COLO668 (cell line): ENCODE results near the gene TBC1D2.
A peak's percentile ranks its signal among the peaks of the same experiment; 100 is the strongest.
"Not testable (repeated sequence)": the region's sequence is repeated elsewhere in the genome, so short reads cannot be mapped to it uniquely, and the experiment has no call there.

Experiments used
- DNase-seq: peaks from one replicate; lab custom pipeline; 2025; ENCODE audit not compliant: unreplicated experiment; lab: John Stamatoyannopoulos, UW

The TBC1D2 gene

GRCh38 chr9:98191671-98192502, 63.6 kb downstream of the TBC1D2 start:
- DNase-seq: peak; percentile 37

- DNase-seq: no peak
Observed at GRCh38 chr9:98191181-98191608, 64.3 kb downstream of the TBC1D2 start.

GRCh38 chr9:98190757-98191105, 64.7 kb downstream of the TBC1D2 start:
- DNase-seq: no peak

- no peak for DNase-seq
Observed at GRCh38 chr9:98189412-98189811, 66.0 kb downstream of the TBC1D2 start.

GRCh38 chr9:98187926-98188325, 67.5 kb downstream of the TBC1D2 start:
- DNase-seq: no peak

- DNase-seq: no peak
Observed at GRCh38 chr9:98186236-98186635, 69.2 kb downstream of the TBC1D2 start.

GRCh38 chr9:98185611-98186171, 69.8 kb downstream of the TBC1D2 start:
- DNase-seq: no peak

- no peak for DNase-seq
Observed at GRCh38 chr9:98185021-98185567, 70.4 kb downstream of the TBC1D2 start.

- DNase-seq: no peak
Observed at GRCh38 chr9:98184326-98184725, 71.1 kb downstream of the TBC1D2 start.

GRCh38 chr9:98182889-98183599, 72.4 kb downstream of the TBC1D2 start:
- DNase-seq: no peak

GRCh38 chr9:98182069-98182820, 73.2 kb downstream of the TBC1D2 start:
- DNase-seq: no peak

GRCh38 chr9:98181746-98182068, 73.7 kb downstream of the TBC1D2 start:
- DNase-seq: no peak

- DNase-seq: no peak
Observed at GRCh38 chr9:98180996-98181395, 74.5 kb downstream of the TBC1D2 start.

- no peak for DNase-seq
Observed at GRCh38 chr9:98178874-98179850, 76.3 kb downstream of the TBC1D2 start.

GRCh38 chr9:98176391-98177259, 78.8 kb downstream of the TBC1D2 start:
- no peak for DNase-seq

- no peak for DNase-seq
Observed at GRCh38 chr9:98175762-98176161, 79.7 kb downstream of the TBC1D2 start.

GRCh38 chr9:98175028-98175569, 80.3 kb downstream of the TBC1D2 start:
- DNase-seq: no peak

- DNase-seq: not testable (repeated sequence)
Observed at GRCh38 chr9:98174502-98174918, 80.9 kb downstream of the TBC1D2 start.

- no peak for DNase-seq
Observed at GRCh38 chr9:98173181-98173580, 82.3 kb downstream of the TBC1D2 start.
